A673 (cell line): ENCODE results near the gene ZBTB44. TPM values are rescaled to one million over a fixed set of nuclear protein-coding genes. Genes with fewer than 3 reads are reported as not detected.

Experiments
- BruUV-seq: library from RNA; stranded (reverse); fragments of 400-500 nt; replicated peaks from 2 replicates; lab custom pipeline; 2021; lab: Mats Ljungman, UMichigan
- CTCF ChIA-PET: fragments of 300-600 bp; sonication (Branson Sonifier 250); formaldehyde crosslinking; loops from one replicate; lab custom pipeline; 2022; ENCODE audit warnings: antibody characterized with exemption; lab: Charles Lee
- POLR2A ChIA-PET: fragments of 300-600 bp; sonication (Branson Sonifier 250); formaldehyde crosslinking; loops from one replicate; lab custom pipeline; 2022; ENCODE audit warnings: antibody characterized with exemption; ENCODE audit not compliant: low non-redundant PET; lab: Charles Lee
- DNase-seq: peaks from one replicate; pipeline ENCODE4 v3.0.0-alpha.2; 2015; ENCODE audit warnings: low spot score
- H3K27ac ChIP-seq: fragments of 200-600 bp; sonication (generic); 2 replicates; pipeline ENCODE4 v1.5.1; 2016; ENCODE audit warnings: mixed run types, low read depth, mild to moderate bottlenecking, mixed read lengths, antibody characterized with exemption, low read length; ENCODE audit not compliant: poor library complexity, severe bottlenecking
- H3K27me3 ChIP-seq: fragments of 200-600 bp; sonication (generic); replicated peaks from 2 replicates; pipeline ENCODE4 v1.6.1; 2017; ENCODE audit warnings: mixed run types, low read depth, mild to moderate bottlenecking, mixed read lengths, antibody characterized with exemption, low read length; ENCODE audit not compliant: insufficient read depth, poor library complexity
- H3K36me3 ChIP-seq: fragments of 200-600 bp; sonication (generic); 2 replicates; pipeline ENCODE4 v1.6.1; 2016; ENCODE audit warnings: mixed run types, mild to moderate bottlenecking, mixed read lengths, antibody characterized with exemption, low read length; ENCODE audit not compliant: insufficient read depth, poor library complexity, severe bottlenecking
- H3K4me1 ChIP-seq: fragments of 200-600 bp; sonication (generic); 2 replicates; pipeline ENCODE4 v1.6.1; 2017; ENCODE audit warnings: mixed run types, mild to moderate bottlenecking, mixed read lengths, antibody characterized with exemption, low read length; ENCODE audit not compliant: insufficient read depth, poor library complexity, severe bottlenecking
- H3K4me3 ChIP-seq: fragments of 200-600 bp; sonication (generic); 2 replicates; pipeline ENCODE4 v1.5.1; 2016; ENCODE audit warnings: low read depth, mixed run types, mild to moderate bottlenecking, mixed read lengths, low read length; ENCODE audit not compliant: poor library complexity, severe bottlenecking
- H3K9me3 ChIP-seq: fragments of 200-600 bp; sonication (generic); 2 replicates; pipeline ENCODE4 v1.6.1; 2016; ENCODE audit warnings: mixed run types, low read depth, mild to moderate bottlenecking, mixed read lengths, antibody characterized with exemption, low read length; ENCODE audit not compliant: poor library complexity, severe bottlenecking
- CTCF ChIP-seq: fragments of 300-800, 200-600 bp; sonication (generic); conservative IDR thresholded peaks from 2 replicates; pipeline ENCODE4 v1.5.1; 2017; ENCODE audit warnings: low read depth, mild to moderate bottlenecking, antibody characterized with exemption, low read length, moderate library complexity, mixed read lengths
- EZH2 ChIP-seq: fragments of 200-600 bp; sonication (generic); IDR thresholded peaks from 2 replicates; pipeline ENCODE4 v1.6.1; 2017; ENCODE audit warnings: borderline replicate concordance, low read depth, mild to moderate bottlenecking, mixed read lengths, antibody characterized with exemption, low read length; ENCODE audit not compliant: poor library complexity, severe bottlenecking
- intact Hi-C: fragments of 100-400 bp; cut with micrococcal nuclease; formaldehyde crosslinking; loops from one replicate; pipeline ENCODE4 v1.10.0; 2022; ENCODE audit not compliant: unreplicated experiment
- total RNA-seq: library from RNA; stranded (reverse); gene quantifications from 2 replicates; pipeline ENCODE4 v1.2.3, GENCODE V29; 2021

ZBTB44 gene
- total RNA-seq, 1 experiment from 2014 or later: 37.0 TPM

- TF ChIP-seq EZH2: no peak
- no peak for TF ChIP-seq CTCF
- Histone ChIP-seq H3K27me3 (no peaks in the 10 kb centered on the region), H3K4me1 (no peaks in the 10 kb centered on the region), H3K9me3 (no peaks in the 10 kb centered on the region), H3K36me3 (no peaks in the 10 kb centered on the region), H3K4me3 (no peak overlapping the region), H3K27ac (no peak overlapping the region)
- DNase-seq: no peak
- intact Hi-C loops: no loop called here
- ChIA-PET POLR2A (no interaction called here), CTCF (no interaction called here)
- BruUV-seq: no TSS peak
Measured at GRCh38 chr11:130249371-130249770, 65.3 kb downstream of the ZBTB44 start.

GRCh38 chr11:130247319-130247718 lies 67.4 kb downstream of the ZBTB44 start:
- Histone ChIP-seq H3K9me3 (no peaks in the 10 kb centered on the region), H3K27me3 (no peaks in the 10 kb centered on the region), H3K4me3 (no peak overlapping the region), H3K27ac (no peak overlapping the region), H3K4me1 (no peaks in the 10 kb centered on the region), H3K36me3 (no peaks in the 10 kb centered on the region)
- DNase-seq: no peak
- intact Hi-C loops: no loop called here
- ChIA-PET POLR2A (no interaction called here), CTCF (no interaction called here)
- no TSS peak for BruUV-seq
- TF ChIP-seq EZH2: no peak
- no peak for TF ChIP-seq CTCF

GRCh38 chr11:130246738-130247137 lies 68.0 kb downstream of the ZBTB44 start:
- ChIA-PET POLR2A (no interaction called here), CTCF (no interaction called here)
- no peaks in the 10 kb centered on the region for H3K4me1 ChIP-seq
- H3K27ac ChIP-seq: no peak overlapping the region
- BruUV-seq: no TSS peak
- intact Hi-C loops: no loop called here
- no peaks in the 10 kb centered on the region for H3K9me3 ChIP-seq
- H3K27me3 ChIP-seq: no peaks in the 10 kb centered on the region
- DNase-seq: peak; percentile 15
- H3K36me3 ChIP-seq: no peaks in the 10 kb centered on the region
- H3K4me3 ChIP-seq: no peak overlapping the region
- TF ChIP-seq CTCF (no peak), EZH2 (no peak)
